Smooth muscle cell (in vitro differentiated cells): Measurements from ENCODE around the gene UPK1A. TPM values are rescaled to one million over a fixed set of nuclear protein-coding genes. Genes with fewer than 3 reads are reported as not detected.

Experiments used
- DNase-seq: peaks from one replicate; lab custom pipeline; 2025; ENCODE audit not compliant: unreplicated experiment; lab: John Stamatoyannopoulos, UW
- H2AFZ ChIP-seq: fragments of 200-600 bp; sonication (generic); 2 replicates; pipeline ENCODE4 v1.6.0; 2016; ENCODE audit warnings: antibody characterized with exemption, low read depth, mild to moderate bottlenecking
- H3F3A ChIP-seq: fragments of 200-600 bp; sonication (generic); 2 replicates; pipeline ENCODE4 v1.6.0; 2017; ENCODE audit warnings: antibody characterized with exemption, low read depth
- H3K27ac ChIP-seq: fragments of 200-600 bp; sonication (generic); 2 replicates; pipeline ENCODE4 v1.5.1; 2016; ENCODE audit warnings: low read depth, mild to moderate bottlenecking
- H3K27me3 ChIP-seq: fragments of 200-600 bp; sonication (generic); 2 replicates; pipeline ENCODE4 v1.6.1; 2016; ENCODE audit warnings: low read depth, mild to moderate bottlenecking
- H3K36me3 ChIP-seq: fragments of 200-600 bp; sonication (generic); 2 replicates; pipeline ENCODE4 v1.5.1; 2016; ENCODE audit warnings: low read depth
- H3K4me1 ChIP-seq: fragments of 200-600 bp; sonication (generic); 2 replicates; pipeline ENCODE4 v1.5.1; 2016; ENCODE audit warnings: low read depth
- H3K4me2 ChIP-seq: fragments of 200-600 bp; sonication (generic); 2 replicates; pipeline ENCODE4 v1.6.0; 2016; ENCODE audit warnings: mild to moderate bottlenecking
- H3K4me3 ChIP-seq: fragments of 200-600 bp; sonication (generic); 2 replicates; pipeline ENCODE4 v1.5.1; 2016; ENCODE audit warnings: mild to moderate bottlenecking
- H3K79me2 ChIP-seq: fragments of 200-600 bp; sonication (generic); 2 replicates; pipeline ENCODE4 v1.6.0; 2016; ENCODE audit warnings: low read depth, mild to moderate bottlenecking
- H3K9ac ChIP-seq: fragments of 200-600 bp; sonication (generic); 2 replicates; pipeline ENCODE4 v1.6.0; 2016; ENCODE audit warnings: low read depth
- H3K9me3 ChIP-seq: fragments of 200-600 bp; sonication (generic); replicated peaks from 2 replicates; pipeline ENCODE4 v1.5.1; 2016; ENCODE audit warnings: low read depth
- H4K20me1 ChIP-seq: fragments of 200-600 bp; sonication (generic); 2 replicates; pipeline ENCODE4 v1.6.0; 2016; ENCODE audit warnings: low read depth
- WGBS: methylation state at CpG from one replicate; pipeline ENCODE4 v1.1.7; 2016; ENCODE audit warnings: low lambda C conversion rate; 5-methylcytosine and 5-hydroxymethylcytosine counted together
- polyA plus RNA-seq: library from polyadenylated mRNA; unstranded; fragments of >200 nt; fragmentation: Nextera tagmentation; extraction: Ambion mirVana; gene quantifications from 2 replicates; pipeline ENCODE4 v1.2.1, GENCODE V29; 2016
- total RNA-seq: library from RNA; depleted of rRNA; stranded (reverse); fragments of >200 nt; gene quantifications from 2 replicates; pipeline ENCODE4 v1.2.3, GENCODE V29; 2014
- TF ChIP-seq, protein P1 (sequence below): fragments of 200-600 bp; sonication (generic); IDR thresholded peaks from 2 replicates; pipeline ENCODE4 v1.5.1; 2017; ENCODE audit warnings: borderline replicate concordance, mild to moderate bottlenecking, antibody characterized with exemption; ENCODE audit not compliant: insufficient read depth, poor library complexity, severe bottlenecking

The UPK1A gene
- total and polyA plus RNA-seq, 2 experiments from 2014 or later = 1.0 to 4.2 TPM

DNA sequence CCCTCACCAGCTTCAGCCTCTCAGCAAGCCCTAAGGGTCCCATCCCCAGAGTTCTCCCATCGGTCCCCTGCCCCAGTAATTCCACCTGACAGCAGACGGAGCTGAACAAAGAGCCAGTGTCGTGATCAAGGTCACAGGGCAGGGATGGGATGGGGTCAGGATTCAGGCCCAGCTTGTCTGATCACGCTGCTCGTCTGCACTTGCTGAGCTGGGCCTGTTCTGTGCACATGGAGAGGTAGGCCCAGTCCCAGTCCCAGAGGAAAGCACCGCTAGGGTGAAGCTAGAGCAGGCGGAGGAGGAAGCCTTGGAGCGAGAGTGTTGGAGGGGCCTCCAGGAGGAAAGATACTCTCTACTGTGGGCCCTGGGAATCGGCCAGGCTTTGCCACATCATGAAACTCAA is 44.6 kb upstream of the UPK1A start:
- no peaks in the 10 kb centered on the region for H3K4me1 ChIP-seq
- H3K27ac ChIP-seq = no peak overlapping the region
- H3K4me2 ChIP-seq = no peak overlapping the region
- H3K36me3 ChIP-seq = no peaks in the 10 kb centered on the region
- H3K4me3 ChIP-seq = no peak overlapping the region
- over 99% methylated on average over 9 of the region's 9 CpGs for WGBS
- no peaks in the 10 kb centered on the region for H3K27me3 ChIP-seq
- H2AFZ ChIP-seq = no peak overlapping the region
- no peak for DNase-seq
- H3K79me2 ChIP-seq = no peaks in the 10 kb centered on the region
- no peak overlapping the region for H3K9ac ChIP-seq
- TF ChIP-seq, protein P1, sequence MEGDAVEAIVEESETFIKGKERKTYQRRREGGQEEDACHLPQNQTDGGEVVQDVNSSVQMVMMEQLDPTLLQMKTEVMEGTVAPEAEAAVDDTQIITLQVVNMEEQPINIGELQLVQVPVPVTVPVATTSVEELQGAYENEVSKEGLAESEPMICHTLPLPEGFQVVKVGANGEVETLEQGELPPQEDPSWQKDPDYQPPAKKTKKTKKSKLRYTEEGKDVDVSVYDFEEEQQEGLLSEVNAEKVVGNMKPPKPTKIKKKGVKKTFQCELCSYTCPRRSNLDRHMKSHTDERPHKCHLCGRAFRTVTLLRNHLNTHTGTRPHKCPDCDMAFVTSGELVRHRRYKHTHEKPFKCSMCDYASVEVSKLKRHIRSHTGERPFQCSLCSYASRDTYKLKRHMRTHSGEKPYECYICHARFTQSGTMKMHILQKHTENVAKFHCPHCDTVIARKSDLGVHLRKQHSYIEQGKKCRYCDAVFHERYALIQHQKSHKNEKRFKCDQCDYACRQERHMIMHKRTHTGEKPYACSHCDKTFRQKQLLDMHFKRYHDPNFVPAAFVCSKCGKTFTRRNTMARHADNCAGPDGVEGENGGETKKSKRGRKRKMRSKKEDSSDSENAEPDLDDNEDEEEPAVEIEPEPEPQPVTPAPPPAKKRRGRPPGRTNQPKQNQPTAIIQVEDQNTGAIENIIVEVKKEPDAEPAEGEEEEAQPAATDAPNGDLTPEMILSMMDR = no peak
- H4K20me1 ChIP-seq = no peaks in the 10 kb centered on the region
- no peaks in the 10 kb centered on the region for H3K9me3 ChIP-seq
- no peaks in the 10 kb centered on the region for H3F3A ChIP-seq

DNA sequence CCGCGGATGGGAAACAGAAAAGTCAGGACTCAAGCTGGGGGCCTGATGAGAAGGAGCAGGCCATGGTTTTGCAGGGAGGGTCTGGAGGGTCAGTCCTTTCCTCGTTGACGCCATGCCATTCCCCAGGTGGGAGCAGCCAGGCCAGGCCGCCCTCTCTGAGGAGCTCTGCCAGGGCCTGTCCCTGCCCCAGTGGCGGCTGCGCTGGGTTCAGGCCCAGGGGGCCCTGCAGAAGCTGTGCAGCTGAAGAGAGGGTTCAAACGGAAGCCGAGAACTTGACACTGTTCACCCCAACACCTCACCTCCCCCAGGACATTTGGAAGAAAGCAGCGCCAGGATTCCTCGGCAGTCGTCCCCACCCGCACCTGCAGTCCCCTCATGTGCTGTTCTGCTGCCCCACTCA is 43.6 kb upstream of the UPK1A start:
- no peaks in the 10 kb centered on the region for H3K4me1 ChIP-seq
- H3K79me2 ChIP-seq = no peaks in the 10 kb centered on the region
- no peak overlapping the region for H3K27ac ChIP-seq
- whole genome bisulfite sequencing = 98% methylated on average over 10 of the region's 13 CpGs
- H2AFZ ChIP-seq = no peak overlapping the region
- no peak for DNase-seq
- no peak overlapping the region for H3K4me2 ChIP-seq
- H4K20me1 ChIP-seq = no peaks in the 10 kb centered on the region
- TF ChIP-seq, protein P1 = no peak
- H3K4me3 ChIP-seq = no peak overlapping the region
- H3K9me3 ChIP-seq = no peaks in the 10 kb centered on the region
- no peak overlapping the region for H3K9ac ChIP-seq
- H3F3A ChIP-seq = no peaks in the 10 kb centered on the region
- no peaks in the 10 kb centered on the region for H3K36me3 ChIP-seq
- no peaks in the 10 kb centered on the region for H3K27me3 ChIP-seq

DNA sequence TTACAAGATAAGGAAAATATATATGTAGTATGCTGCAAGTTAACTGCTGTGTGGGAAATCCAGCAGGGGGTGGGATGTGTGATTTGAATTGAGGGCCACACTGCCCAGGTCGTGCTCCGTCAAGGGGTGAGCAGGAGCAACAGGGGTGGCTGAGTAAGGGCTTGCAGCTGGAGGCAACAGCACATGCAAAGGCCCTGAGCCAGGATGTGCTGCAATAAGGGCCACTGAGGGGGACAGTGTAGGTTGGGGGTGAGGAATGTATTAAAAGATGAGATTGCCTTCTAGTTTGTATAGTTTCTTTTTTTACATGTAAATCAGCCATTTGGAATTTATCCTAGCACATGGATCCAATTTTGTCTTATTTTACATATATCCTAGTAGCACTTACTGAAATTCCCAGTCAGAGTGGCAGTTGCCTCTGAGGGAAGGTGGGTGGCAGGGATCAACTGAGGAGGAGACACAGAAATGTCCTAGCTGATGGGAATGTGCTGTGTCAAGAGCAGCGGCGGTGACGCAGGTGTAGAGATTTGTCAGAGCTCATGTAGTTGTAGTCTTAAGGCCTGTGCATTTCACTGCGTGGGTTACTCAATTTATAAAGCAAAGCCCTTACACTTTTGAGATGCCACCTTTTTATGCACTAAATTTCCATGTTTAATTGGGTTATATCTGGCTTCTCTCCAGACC is 42.8 kb upstream of the UPK1A start:
- H3K27ac ChIP-seq = no peak overlapping the region
- H4K20me1 ChIP-seq = no peaks in the 10 kb centered on the region
- no peak overlapping the region for H2AFZ ChIP-seq
- H3K36me3 ChIP-seq = no peaks in the 10 kb centered on the region
- H3K4me2 ChIP-seq = no peak overlapping the region
- TF ChIP-seq, protein P1 = no peak
- H3K79me2 ChIP-seq = no peaks in the 10 kb centered on the region
- no peaks in the 10 kb centered on the region for H3K9me3 ChIP-seq
- no peaks in the 10 kb centered on the region for H3K27me3 ChIP-seq
- 92% methylated on average over 6 of the region's 6 CpGs for WGBS
- no peak overlapping the region for H3K4me3 ChIP-seq
- no peaks in the 10 kb centered on the region for H3F3A ChIP-seq
- H3K4me1 ChIP-seq = peaks cover 5% of the 10 kb centered on the region
- DNase-seq = no peak
- H3K9ac ChIP-seq = no peak overlapping the region

DNA sequence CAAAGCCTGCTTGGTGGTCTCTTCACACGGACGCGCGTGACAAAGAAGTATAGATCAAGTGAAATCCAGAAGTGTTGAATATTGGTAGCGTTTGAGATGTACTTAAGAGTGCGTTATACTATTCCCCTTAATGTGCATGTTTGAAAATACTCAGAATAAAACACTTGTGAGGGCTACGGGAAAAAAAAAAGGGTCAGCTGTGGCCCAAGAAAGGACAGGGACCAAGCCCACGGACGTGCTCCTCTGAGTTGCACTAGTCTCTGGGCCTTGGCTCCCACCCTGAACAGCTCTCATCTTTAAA is 38.1 kb upstream of the UPK1A start:
- Histone ChIP-seq H3K4me1 (peaks cover 13% of the 10 kb centered on the region), H3K27ac (peak overlapping the region; percentile 86), H3K36me3 (no peaks in the 10 kb centered on the region), H4K20me1 (no peaks in the 10 kb centered on the region), H3K4me2 (peak overlapping the region; percentile 89), H3K9ac (peak overlapping the region; percentile 78), H3K27me3 (no peaks in the 10 kb centered on the region), H2AFZ (peak overlapping the region; percentile 82), H3F3A (no peaks in the 10 kb centered on the region), H3K79me2 (peaks cover 19% of the 10 kb centered on the region), H3K9me3 (no peaks in the 10 kb centered on the region), H3K4me3 (peak overlapping the region; percentile 94)
- 37% methylated on average over 9 of the region's 9 CpGs for WGBS
- no peak for DNase-seq
- TF ChIP-seq, protein P1 = no peak
